GM18867 (cell line): ENCODE data around the gene FBLN1.
"Not testable (repeated sequence)": the region's sequence is repeated elsewhere in the genome, so short reads cannot be mapped to it uniquely, and the experiment has no call there.

Source experiments
- ATAC-seq: cut with Tn5 transposase; IDR thresholded peaks from one replicate; pipeline ENCODE4 v1.9.1; 2021; ENCODE audit warnings: mild to moderate bottlenecking, moderate library complexity; ENCODE audit not compliant: unreplicated experiment

FBLN1 gene

DNA sequence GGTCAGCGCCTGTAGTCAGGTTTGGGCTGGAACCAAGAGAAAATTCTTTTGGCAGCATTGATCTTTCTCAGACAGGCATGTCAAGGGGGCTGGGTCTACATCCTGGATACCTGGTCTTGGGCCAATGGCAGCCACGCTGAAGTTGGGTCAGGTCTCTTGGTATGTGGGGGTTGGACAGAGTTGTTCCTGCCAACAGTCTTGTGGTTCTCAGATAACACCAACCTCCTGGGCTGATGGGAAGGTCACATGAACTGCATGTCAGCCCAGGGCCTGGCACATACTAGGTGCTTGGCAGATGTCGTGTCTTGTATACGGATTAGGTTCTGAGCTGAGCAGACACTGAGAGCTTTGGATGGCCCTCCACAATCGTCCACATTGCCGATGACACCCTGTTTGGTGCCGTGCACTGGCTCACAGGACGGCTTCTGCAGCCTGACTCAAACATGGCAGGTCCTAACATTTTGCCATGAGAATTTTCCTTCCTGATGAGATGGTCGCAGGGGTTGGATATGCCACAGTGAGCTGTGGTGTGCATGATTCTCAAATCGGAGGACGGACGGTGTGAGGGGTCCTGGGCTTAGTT lies 42.0 kb downstream of the FBLN1 start:
- ATAC-seq, result no peak

DNA sequence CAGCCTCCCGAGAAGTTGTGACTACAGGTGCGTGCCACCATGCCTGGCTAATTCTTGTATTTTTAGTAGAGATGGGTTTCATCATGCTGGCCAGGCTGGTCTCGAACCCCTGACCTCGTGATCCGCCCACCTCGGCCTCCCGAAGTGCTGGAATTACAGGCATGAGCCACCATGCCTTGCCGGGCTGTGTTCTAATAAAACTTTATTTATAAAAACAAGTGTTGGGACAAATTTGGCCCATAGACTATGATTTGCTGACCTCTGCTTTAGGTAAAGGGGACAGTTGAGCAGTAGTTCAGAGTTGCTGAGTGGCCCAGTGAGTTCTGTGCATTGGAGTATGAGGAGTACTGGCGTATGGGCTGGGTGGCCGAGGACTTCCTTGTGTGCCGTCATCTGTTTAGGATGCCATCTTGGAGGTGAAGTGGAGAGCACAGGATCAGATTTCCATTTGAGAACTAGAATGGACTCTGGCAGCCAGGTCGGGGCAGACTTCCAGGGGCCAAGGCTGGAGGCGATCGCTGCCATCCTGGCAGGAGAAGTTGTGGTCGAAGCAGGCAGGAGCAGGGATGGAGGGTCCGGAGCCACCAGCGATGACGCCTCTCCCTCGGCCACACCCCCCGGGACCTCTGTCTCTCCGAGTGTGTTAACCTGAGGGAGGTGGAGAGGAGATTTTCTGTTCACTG lies 43.8 kb downstream of the FBLN1 start:
- no peak for ATAC-seq

DNA sequence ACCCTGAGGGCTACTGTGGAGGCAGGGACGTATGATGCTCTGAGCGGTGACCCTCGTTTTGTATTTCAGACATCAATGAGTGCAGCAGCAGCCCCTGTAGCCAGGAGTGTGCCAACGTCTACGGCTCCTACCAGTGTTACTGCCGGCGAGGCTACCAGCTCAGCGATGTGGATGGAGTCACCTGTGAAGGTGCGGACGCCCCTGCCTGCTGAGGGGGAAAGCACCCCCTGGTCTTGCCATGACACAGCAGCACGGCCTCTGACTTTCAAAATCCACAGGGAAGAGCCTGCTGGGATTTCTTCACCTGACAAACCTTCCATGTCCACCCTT lies 44.3 kb downstream of the FBLN1 start:
- no peak for ATAC-seq

DNA sequence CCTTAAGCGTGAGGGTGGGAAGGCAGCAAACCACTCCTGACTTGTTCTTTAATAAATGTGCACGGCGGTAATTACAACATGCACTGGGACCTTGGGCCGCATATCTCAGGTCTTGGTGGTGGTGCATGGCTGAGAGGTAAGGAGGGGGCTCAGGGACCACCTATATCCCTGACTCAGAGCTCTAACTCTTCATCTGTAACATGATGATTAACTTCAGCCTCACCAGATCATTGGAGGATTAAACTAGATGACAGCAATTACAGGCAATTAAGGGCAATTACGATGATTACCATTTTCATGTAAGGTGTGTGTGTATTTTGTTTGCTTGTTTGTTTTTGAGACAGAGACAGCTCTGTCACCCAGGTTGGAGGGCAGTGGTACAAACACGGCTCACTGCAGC lies 45.0 kb downstream of the FBLN1 start:
- ATAC-seq, result no peak

DNA sequence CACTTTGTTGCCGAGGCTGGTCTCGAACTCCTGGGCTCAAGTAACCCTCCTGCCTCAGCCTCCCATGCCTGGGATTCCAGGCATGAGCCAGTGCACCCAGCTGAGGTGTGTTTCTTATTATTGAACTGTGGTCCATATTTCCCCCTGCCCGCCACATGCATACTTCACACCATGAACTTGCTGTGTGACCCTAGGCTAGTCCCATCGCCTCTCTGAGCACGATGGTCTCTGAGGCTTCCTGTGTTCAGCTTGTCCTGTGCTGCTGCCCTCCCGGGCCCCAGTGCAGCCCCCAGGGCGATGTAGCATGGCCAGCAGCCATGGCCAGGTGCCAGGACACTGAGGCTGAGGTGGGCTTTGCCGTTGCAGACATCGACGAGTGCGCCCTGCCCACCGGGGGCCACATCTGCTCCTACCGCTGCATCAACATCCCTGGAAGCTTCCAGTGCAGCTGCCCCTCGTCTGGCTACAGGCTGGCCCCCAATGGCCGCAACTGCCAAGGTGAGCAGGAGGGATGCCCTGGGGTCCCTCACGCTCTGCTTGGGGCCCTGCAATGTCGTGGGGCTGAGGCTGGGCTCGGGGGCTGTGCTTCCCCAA lies 45.7 kb downstream of the FBLN1 start:
- ATAC-seq, result no peak

DNA sequence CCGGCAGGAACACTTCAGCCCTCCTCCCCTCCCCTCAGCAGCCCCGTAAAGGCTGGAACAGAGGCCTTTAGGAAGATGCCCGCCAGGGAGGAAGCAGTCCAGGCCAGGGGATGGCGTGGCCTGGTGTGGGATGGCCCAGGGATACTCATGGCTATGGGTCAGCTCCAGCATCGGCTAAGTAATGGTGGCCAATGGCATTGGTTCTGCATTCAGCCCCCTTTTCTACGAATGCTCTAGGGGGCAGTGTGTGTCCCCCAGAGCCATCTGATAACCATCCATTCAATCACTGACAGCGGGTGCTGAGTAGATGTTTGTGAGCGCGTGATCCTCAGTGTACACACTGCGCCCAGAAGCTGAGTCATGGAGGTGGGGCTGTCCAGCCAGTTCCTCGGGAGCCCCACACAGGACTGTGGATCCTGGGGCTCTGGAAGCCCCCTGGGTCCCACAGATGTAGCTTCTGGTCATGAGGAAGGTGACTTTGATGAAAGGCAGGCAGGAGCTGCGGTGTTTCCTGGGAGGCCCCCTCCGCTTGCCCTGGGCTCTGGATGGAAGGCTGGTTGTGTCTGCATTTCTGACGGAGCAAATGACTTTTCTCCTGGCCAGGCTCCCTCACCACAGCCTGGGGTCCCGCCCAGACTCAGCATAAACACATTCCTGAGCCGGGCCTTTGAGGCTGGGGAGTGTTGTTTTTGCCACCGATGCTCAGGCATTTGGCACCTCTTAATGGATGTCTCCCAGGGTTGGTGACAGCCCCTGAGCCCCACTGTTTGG lies 46.5 kb downstream of the FBLN1 start:
- ATAC-seq, result no peak

DNA sequence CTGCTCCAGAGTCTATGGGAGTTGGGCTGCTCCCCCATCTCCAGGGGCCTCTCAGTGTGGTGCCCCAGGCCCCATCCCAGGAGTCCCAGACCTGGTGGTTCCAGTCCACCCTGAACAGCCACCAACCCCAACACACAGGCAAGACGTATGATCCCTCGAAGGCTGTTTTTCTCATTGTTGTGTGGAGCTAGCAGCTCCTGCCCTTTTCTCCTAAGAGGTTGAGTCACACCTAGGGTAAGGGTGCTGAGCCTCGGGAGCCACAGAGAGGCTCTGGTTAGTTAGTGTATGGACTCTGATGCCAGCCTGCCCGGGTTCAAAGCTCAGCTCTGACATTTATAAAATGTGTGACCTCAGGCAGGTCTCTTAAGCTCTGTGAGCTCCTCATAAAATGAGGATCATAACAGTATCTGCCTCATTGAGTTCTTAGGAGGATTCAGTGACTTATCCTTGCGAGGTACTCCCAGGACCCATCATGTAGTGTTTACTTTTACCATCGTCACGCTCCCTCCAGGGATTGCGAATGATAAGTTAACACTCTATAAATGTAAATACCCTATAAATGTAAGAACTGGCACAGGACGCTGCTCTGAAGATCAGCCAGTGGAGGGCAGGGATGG lies 47.2 kb downstream of the FBLN1 start:
- ATAC-seq, result no peak

DNA sequence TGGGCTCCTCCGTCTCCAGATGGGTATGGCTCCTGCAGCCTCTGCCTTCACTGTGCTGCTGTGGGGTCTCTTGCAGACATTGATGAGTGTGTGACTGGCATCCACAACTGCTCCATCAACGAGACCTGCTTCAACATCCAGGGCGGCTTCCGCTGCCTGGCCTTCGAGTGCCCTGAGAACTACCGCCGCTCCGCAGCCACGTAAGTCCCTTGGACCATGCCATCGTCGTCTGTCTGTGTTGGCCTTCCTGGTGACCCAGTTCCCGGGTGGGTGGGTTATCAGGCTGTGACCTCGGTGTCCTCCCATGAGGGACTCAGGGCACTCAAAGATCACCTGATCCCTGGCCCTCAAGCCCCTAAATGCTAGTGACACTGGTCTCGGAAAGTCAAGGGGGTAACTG lies 47.7 kb downstream of the FBLN1 start:
- ATAC-seq, result no peak

DNA sequence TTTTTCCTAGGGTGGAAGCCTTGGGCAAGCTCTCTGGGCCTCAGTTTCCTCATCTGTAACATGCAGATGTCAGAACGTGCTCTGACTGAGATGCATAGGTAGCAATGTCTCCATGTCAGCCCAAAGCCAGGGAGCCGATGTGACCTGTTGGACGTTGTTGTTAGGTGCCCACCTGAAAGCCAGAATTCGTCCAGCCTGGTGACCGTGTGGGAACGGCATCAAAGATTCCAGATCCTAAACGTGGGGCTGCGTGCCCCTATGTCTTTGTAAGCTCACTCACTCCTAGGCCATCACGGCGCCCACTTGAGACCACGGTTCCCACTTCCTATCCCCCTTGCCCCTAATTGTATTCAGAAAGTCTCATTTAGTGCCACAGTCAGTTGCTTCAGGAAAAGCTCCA lies 48.2 kb downstream of the FBLN1 start:
- ATAC-seq, result no peak

DNA sequence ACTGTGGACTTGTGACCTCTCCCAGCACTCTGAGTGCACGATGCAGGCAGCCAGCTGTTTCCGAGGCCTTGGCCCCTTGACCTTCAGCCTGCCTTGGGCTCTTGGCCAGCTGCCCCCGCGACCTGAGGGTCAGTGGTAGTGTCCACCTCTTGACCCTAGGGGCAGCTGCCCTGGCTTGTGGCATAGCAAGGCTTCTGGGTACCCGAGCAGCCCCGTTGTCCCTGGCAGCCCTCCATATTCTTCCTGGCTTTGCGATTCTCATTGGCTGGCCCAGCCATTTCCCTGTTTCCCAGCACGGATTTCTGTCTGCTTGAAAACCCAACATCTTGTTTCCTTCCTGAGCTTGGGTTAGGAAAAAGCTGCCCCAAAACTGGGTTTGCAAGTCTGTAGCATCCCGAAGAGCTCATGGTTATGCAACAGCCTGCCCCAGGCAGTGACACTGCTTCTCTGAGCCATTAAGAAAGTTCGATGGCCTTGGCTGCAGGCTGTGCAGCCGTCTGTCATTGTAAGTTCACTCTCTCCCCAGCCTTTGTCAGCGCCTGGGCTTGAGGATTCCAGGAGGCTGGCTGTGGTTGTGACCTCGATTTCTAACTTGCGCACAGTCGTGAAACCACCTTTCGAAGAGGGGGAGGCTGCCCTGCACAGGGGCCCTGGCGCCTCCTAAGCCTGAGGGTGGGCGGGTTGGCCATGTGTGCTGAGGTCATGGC lies 48.8 kb downstream of the FBLN1 start:
- ATAC-seq, result no peak

DNA sequence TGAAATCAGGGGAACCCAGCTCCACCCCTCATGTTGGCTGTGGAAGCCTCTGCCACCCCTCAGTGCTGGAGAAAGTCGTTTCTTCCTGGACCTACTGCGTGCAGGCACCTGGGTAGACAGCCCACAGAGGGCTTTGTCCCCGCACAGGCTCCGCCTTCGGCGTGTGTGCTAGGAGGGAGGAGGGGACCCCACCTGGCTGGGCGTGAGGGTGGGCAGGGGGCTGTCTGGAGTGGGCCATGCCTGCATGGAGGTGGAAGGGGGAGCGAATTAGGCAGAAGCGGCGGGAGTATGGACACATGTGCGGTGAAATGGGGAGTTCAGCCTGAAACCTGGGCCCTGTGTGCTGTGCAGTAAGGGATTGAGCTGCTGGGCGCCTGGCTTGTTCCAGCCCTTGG lies 49.3 kb downstream of the FBLN1 start:
- no peak for ATAC-seq

DNA sequence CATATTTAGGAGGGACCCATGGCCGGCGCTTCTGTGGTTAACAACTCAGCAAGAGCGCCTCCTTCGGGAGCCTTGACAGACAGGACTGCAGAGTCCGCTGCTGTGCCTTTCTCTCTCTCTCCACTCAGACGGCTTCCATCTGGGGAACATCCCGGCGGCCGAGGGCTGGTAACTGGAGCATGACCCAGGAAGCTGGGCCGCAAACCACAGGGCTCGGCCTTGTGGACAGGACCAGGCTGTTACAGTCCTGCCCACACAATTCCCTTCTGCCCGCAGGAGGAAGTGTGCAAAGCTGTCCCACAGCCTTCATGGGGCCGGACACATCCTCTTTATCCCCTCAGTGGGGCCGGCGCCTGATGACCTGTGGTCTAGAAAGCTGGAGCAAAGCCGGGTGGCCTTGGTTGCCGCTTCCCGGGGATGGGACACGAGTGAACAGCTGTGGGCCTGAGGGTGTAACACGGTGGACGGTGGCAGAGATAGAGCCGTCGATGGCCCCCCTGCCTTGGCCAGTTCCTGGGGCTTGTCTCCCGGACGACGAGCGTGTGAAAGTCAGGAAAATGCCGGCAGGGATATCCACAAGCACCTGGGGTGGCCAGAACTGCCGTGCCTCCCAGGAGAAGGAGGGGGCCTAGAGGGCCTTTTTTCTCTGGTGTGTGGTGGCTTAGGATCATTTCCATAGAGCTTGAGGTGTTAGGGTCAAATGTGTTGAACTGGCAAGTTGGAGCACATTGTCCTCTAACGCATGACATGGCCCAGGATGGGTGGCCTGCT lies 50.1 kb downstream of the FBLN1 start:
- no peak for ATAC-seq

DNA sequence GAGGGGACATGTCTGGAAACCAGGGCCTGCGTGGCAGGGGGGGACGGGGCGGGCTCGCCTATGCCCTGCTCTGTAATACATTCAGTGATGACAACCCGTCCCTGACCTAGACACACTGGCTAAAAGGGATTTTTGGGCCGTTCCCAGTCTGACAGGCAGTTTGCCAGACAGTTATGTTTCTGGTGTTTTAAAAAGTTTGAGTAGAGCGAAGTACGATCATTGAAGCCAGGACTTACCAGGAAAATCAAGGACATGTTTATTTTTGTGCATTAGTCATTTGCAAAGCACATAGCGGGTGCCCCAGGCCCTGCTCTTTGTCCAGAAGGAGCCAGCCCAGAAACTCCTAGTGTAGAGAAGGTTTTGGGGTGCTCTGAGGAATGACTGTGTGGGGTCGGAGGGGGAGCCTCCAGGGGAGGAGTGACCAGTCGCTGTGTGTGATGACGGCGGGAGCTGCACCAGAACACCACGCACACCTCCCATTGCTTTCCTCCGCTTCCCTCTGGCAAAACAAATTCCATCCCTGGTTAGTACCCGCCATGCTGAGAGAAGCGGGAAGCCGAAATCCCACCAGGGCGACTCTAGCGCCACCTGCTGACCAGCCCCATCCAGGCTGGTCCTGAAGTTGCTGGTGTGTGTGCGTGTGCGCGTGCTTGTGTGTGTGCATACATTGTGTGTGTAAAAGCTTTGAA lies 50.8 kb downstream of the FBLN1 start:
- ATAC-seq, result no peak

DNA sequence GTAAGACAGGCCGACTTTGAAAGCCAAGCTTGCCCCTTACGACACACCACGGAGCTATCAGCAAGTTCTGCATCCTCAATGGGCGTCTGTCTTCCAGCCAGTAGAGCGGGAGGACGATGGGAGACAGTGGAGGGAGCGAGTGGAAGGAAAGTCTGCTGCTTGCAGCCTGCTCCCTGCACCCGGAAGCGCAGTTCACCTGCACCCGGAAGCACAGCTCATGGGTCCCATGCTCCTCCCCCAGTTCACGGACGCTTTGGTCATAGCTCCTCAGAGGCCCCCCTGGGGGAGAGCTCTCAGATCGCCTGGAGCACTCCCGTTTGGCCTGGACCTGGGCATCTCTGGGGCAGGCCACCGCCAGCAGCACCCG lies 51.3 kb downstream of the FBLN1 start:
- no peak for ATAC-seq

DNA sequence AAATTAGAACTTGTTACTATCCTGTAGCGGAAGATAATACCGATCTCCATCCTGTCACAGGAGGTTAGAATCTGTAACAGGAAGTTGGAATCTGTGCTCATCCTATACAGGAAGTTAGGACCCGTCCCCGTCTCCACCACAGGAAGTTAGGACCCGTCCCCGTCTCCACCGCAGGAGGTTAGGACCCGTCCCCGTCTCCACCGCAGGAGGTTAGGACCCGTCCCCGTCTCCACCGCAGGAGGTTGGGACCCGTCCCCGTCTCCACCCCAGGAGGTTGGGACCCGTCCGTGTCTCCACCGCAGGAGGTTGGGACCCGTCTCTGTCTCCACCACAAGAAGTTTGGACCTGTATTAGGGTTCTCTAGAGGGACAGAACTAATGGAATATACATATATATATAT lies 52.2 kb downstream of the FBLN1 start:
- ATAC-seq, result no peak

DNA sequence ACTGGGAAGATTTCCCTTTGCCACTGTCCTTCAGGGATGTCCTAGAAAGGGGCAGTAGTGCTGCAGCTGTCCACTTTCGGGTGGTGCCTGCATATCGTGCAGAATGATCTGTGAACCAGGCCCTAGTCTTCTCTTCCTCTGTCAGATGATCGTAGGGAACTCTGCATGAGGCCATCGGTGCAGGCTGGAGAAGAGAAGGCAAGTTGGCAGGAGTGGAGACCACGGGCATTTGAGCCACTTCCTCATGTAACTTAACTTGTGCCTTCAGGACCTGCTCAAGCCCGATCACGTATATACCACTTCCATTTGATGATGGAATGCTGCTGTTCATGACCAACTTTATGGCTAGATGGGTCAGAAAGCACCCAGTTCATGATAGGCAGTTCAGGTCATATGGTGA lies 55.2 kb downstream of the FBLN1 start:
- not testable (repeated sequence) for ATAC-seq

DNA sequence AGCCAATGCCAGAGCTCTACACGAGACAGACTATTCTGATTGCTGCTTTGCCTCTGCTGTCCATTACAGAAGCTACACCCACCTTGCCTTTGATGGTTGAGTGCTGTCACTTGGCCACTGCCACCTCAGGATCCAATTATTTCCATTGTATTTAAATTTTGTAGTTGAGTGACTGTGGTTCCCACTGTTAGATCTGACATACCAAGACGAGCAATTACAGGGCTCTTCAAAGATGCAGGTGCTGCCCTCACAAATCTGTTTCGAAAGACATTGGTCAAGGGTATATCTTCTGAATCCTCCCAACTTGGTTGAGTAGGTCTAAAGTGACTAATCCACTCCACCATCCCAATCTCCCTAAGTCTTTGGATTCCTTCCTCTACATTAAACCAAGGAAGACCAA lies 57.4 kb downstream of the FBLN1 start:
- not testable (repeated sequence) for ATAC-seq

DNA sequence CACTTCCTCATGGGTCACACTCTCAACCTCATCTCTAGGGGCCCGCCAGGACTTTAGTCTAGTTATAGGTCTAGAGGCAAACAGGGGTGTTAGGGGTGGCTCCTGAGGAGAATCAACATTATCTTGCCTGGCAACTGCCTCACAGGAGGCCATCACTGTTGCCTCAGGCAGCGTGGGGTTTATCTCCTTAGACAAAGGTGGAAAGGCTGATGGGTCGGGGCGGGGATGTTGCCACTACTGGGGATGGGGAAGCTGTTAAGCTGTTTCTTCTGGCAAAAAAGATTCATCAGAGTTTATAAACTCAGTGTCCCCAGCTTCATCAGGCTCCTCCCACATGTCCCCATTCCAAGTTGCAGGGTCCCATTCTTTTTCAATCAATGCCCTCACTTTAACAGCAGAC lies 58.1 kb downstream of the FBLN1 start:
- not testable (repeated sequence) for ATAC-seq

DNA sequence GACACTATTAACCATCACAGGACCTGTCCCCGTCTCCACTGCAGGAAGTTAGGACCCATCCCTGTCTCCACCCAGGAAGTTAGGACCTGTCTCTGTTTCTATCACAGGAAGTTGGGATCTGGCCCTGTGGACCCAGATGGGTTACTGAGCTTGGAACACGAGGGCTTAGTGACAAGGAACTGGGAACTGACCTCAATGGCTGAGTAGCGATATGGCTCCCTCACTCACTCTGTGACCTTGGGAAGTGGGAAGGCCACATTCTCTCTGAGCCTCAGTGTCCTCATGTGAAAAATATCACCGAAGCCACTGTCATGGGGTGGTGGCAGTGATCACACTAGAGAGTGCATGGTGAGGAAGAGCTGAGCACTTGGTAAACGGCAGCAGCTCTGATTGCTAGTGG lies 59.4 kb downstream of the FBLN1 start:
- ATAC-seq, result no peak
